GM23338 (cell line): ENCODE data around the gene ENTHD1. TPM values are rescaled to one million over a fixed set of nuclear protein-coding genes. Genes with fewer than 3 reads are reported as not detected.
A peak's percentile ranks its signal among the peaks of the same experiment; 100 is the strongest.

Source experiments
- ATAC-seq: fragments of 200-7000 bp; cut with Tn5 transposase; 3 replicates; pipeline ENCODE4 v1.9.1; 2020
- DNase-seq: peaks from one replicate; pipeline ENCODE4 v3.0.0-alpha.2; 2015; ENCODE audit warnings: low spot score
- H2AFZ ChIP-seq: fragments of 200-600 bp; sonication (generic); 2 replicates; pipeline ENCODE4 v1.8.0; 2016; ENCODE audit warnings: antibody characterized with exemption, mild to moderate bottlenecking, moderate library complexity
- H3F3A ChIP-seq: fragments of 200-600 bp; sonication (generic); replicated peaks from 2 replicates; pipeline ENCODE4 v1.8.0; 2017; ENCODE audit warnings: antibody characterized with exemption, mixed run types, low read depth
- H3K27ac ChIP-seq: fragments of 200-600 bp; sonication (generic); 2 replicates; pipeline ENCODE4 v1.6.1; 2016; ENCODE audit warnings: low read depth
- H3K27me3 ChIP-seq: fragments of 200-600 bp; sonication (generic); 2 replicates; pipeline ENCODE4 v1.8.0; 2016; ENCODE audit warnings: mild to moderate bottlenecking, mixed run types, moderate library complexity; ENCODE audit not compliant: insufficient read depth
- H3K36me3 ChIP-seq: fragments of 200-600 bp; sonication (generic); 2 replicates; pipeline ENCODE4 v1.8.0; 2016; ENCODE audit warnings: mild to moderate bottlenecking; ENCODE audit not compliant: insufficient read depth
- H3K4me1 ChIP-seq: fragments of 200-600 bp; sonication (generic); 2 replicates; pipeline ENCODE4 v1.8.0; 2016; ENCODE audit warnings: mild to moderate bottlenecking, moderate library complexity; ENCODE audit not compliant: insufficient read depth
- H3K4me2 ChIP-seq: fragments of 200-600 bp; sonication (generic); 2 replicates; pipeline ENCODE4 v1.7.1; 2017; ENCODE audit warnings: mixed run types
- H3K4me3 ChIP-seq: fragments of 200-600 bp; sonication (generic); 2 replicates; pipeline ENCODE4 v1.6.1; 2016; ENCODE audit warnings: mixed run types
- H3K79me2 ChIP-seq: fragments of 200-600 bp; sonication (generic); replicated peaks from 2 replicates; pipeline ENCODE4 v1.8.0; 2017; ENCODE audit warnings: mild to moderate bottlenecking; ENCODE audit not compliant: insufficient read depth
- H3K9me2 ChIP-seq: fragments of 200-600 bp; sonication (generic); 2 replicates; pipeline ENCODE4 v1.8.0; 2017; ENCODE audit not compliant: insufficient read depth
- H4K20me1 ChIP-seq: fragments of 200-600 bp; sonication (generic); replicated peaks from 2 replicates; pipeline ENCODE4 v1.8.0; 2017; ENCODE audit warnings: mild to moderate bottlenecking; ENCODE audit not compliant: insufficient read depth
- H3K27ac Mint-ChIP-seq: 2 replicates; pipeline ENCODE4 v1.8.0; 2020; ENCODE audit warnings: inconsistent platforms, mild to moderate bottlenecking, moderate library complexity, mixed read lengths
- H3K27me3 Mint-ChIP-seq: 3 replicates; pipeline ENCODE4 v1.8.0; 2022; ENCODE audit warnings: low read depth, mild to moderate bottlenecking, moderate library complexity, mixed read lengths, inconsistent platforms; ENCODE audit not compliant: insufficient read depth, poor library complexity
- H3K36me3 Mint-ChIP-seq: 3 replicates; pipeline ENCODE4 v1.8.0; 2021; ENCODE audit warnings: low read depth, mild to moderate bottlenecking, inconsistent platforms, moderate library complexity, mixed read lengths
- H3K4me1 Mint-ChIP-seq: 3 replicates; pipeline ENCODE4 v1.8.0; 2020; ENCODE audit warnings: mild to moderate bottlenecking, inconsistent platforms, mixed read lengths
- H3K4me3 Mint-ChIP-seq: 3 replicates; pipeline ENCODE4 v1.8.0; 2021; ENCODE audit warnings: moderate library complexity, mild to moderate bottlenecking, inconsistent platforms, mixed read lengths
- H3K9me3 Mint-ChIP-seq: 3 replicates; pipeline ENCODE4 v1.8.0; 2020; ENCODE audit warnings: moderate library complexity, mild to moderate bottlenecking, inconsistent platforms, mixed read lengths
- CREB1 ChIP-seq: fragments of 250-450 bp; sonication (Bioruptor Pico); IDR thresholded peaks from 2 replicates; pipeline ENCODE4 v1.5.0; 2020; ENCODE audit warnings: low read depth, mild to moderate bottlenecking, moderate library complexity
- CTCF ChIP-seq, 2 experiments: fragments of 200-600 bp in 1 of 2; sonication (generic) in 1 of 2; conservative IDR thresholded peaks; 2 replicates each; pipeline versions ENCODE4 v1.5.1 to v1.6.1; 2016 to 2017; ENCODE audit warnings: antibody characterized with exemption in 2 of 2, low read depth in 2 of 2, mild to moderate bottlenecking in 2 of 2, moderate library complexity in 1 of 2
- ETS1 ChIP-seq: IDR thresholded peaks from 2 replicates; pipeline ENCODE4 v1.6.1; 2016; ENCODE audit warnings: antibody characterized with exemption
- EZH2phosphoT487 ChIP-seq: fragments of 200-600 bp; sonication (generic); IDR thresholded peaks from one replicate; pipeline ENCODE4 v1.8.1; 2018; ENCODE audit warnings: antibody characterized with exemption; ENCODE audit not compliant: unreplicated experiment
- JUNB ChIP-seq: IDR thresholded peaks from one replicate; pipeline ENCODE4 v1.6.1; 2016; ENCODE audit warnings: antibody characterized with exemption; ENCODE audit not compliant: unreplicated experiment
- NANOG ChIP-seq: IDR thresholded peaks from 2 replicates; pipeline ENCODE4 v1.6.1; 2016; ENCODE audit warnings: antibody characterized with exemption, borderline replicate concordance
- POLR2AphosphoS5 ChIP-seq: IDR thresholded peaks from 2 replicates; pipeline ENCODE4 v1.6.1; 2016; ENCODE audit warnings: antibody characterized with exemption, low read depth
- REST ChIP-seq: IDR thresholded peaks from one replicate; pipeline ENCODE4 v1.6.1; 2018; ENCODE audit warnings: antibody characterized with exemption; ENCODE audit not compliant: unreplicated experiment
- ZNF114 ChIP-seq: fragments of 250-450 bp; sonication (Bioruptor Pico); IDR thresholded peaks from 2 replicates; pipeline ENCODE4 v1.5.0; 2020; ENCODE audit warnings: mild to moderate bottlenecking, moderate library complexity
- ZNF331 ChIP-seq: fragments of 250-450 bp; sonication (Bioruptor Pico); IDR thresholded peaks from 2 replicates; pipeline ENCODE4 v1.5.0; 2020; ENCODE audit warnings: low read depth, mild to moderate bottlenecking, moderate library complexity
- polyA plus RNA-seq: library from polyadenylated mRNA; unstranded; fragments of >200 nt; fragmentation: Nextera tagmentation; extraction: Ambion mirVana; gene quantifications from 2 replicates; pipeline ENCODE4 v1.2.1, GENCODE V29; 2016
- total RNA-seq: library from RNA; depleted of rRNA; stranded (reverse); fragments of >200 nt; shearing (Covaris generic); gene quantifications from 2 replicates; pipeline ENCODE4 v1.2.3, GENCODE V29; 2014

The ENTHD1 gene
- total and polyA plus RNA-seq, 2 experiments from 2014 or later, result not detected

GRCh38 chr22:39707351-39707750, 186.2 kb downstream of the ENTHD1 start (continued):
- TF ChIP-seq REST (no peak), CREB1 (no peak), CTCF (conservative IDR thresholded peaks at IDR 0.05; ENCODE audit: low read depth in 2 of 2) (no peak), POLR2AphosphoS5 (no peak), ETS1 (no peak), ZNF331 (CRISPR knock-in tag) (no peak)

GRCh38 chr22:39706376-39707140, 187.0 kb downstream of the ENTHD1 start:
- no peaks in the 10 kb centered on the region for H4K20me1 ChIP-seq
- ATAC-seq (peak; percentile 69), DNase-seq (peak; percentile 37)
- no peaks in the 10 kb centered on the region for H3K4me1 ChIP-seq
- no peaks in the 10 kb centered on the region for H3K36me3 ChIP-seq
- H3K9me2 ChIP-seq, result no peaks in the 10 kb centered on the region
- peaks cover 12% of the 10 kb centered on the region; the same call in 2 of the 3 replicates for H3K4me1 Mint-ChIP-seq
- no peak overlapping the region for H3K4me3 Mint-ChIP-seq
- no peaks in the 10 kb centered on the region for H3K79me2 ChIP-seq
- H3K27me3 ChIP-seq, result no peaks in the 10 kb centered on the region
- no peak overlapping the region for H3K27ac ChIP-seq
- H3K4me3 ChIP-seq, result no peak overlapping the region
- H3K27ac Mint-ChIP-seq, result no peak overlapping the region
- H3K4me2 ChIP-seq, result no peak overlapping the region
- H3K9me3 Mint-ChIP-seq, result no peaks in the 10 kb centered on the region
- H3K27me3 Mint-ChIP-seq, result peaks cover 5% of the 10 kb centered on the region
- H2AFZ ChIP-seq, result peak overlapping the region; percentile 81
- no peaks in the 10 kb centered on the region for H3F3A ChIP-seq
- H3K36me3 Mint-ChIP-seq, result no peaks in the 10 kb centered on the region
- TF ChIP-seq POLR2AphosphoS5, result no peak
- TF ChIP-seq REST, result no peak
- TF ChIP-seq ZNF114, result no peak
- no peak for TF ChIP-seq ZNF331 (CRISPR knock-in tag)
- no peak for TF ChIP-seq JUNB
- TF ChIP-seq NANOG, result no peak
- no peak for TF ChIP-seq CREB1
- TF ChIP-seq EZH2phosphoT487, result no peak
